SK-N-SH (cell line): Measurements from ENCODE around the gene UST. TPM values are rescaled to one million over a fixed set of nuclear protein-coding genes. Genes with fewer than 3 reads are reported as not detected.

Experiments
- CTCF ChIA-PET: fragments of 300-600, 350-600 bp; formaldehyde crosslinking; extraction: SDS; loops from one replicate; lab custom pipeline; 2021; lab: Yijun Ruan, JAX
- POLR2A ChIA-PET: fragments of 350-600 bp; sonication (Branson Sonifier 250); formaldehyde crosslinking; extraction: SDS; loops from one replicate; lab custom pipeline; 2020; ENCODE audit warnings: antibody characterized with exemption, inconsistent platforms; lab: Yijun Ruan, JAX
- DNase-seq: peaks from one replicate; pipeline ENCODE4 v3.0.0; 2012
- H2AFZ ChIP-seq: fragments of 200-600 bp; sonication (generic); 2 replicates; pipeline ENCODE4 v1.8.1; 2016; ENCODE audit warnings: antibody characterized with exemption, mild to moderate bottlenecking, low read depth
- H3F3A ChIP-seq: fragments of 200-600 bp; sonication (generic); replicated peaks from 2 replicates; pipeline ENCODE3; 2016; ENCODE audit warnings: antibody characterized with exemption, mild to moderate bottlenecking; ENCODE audit not compliant: insufficient read depth
- H3K27ac ChIP-seq, 2 experiments: fragments of 200-500 bp in 1 of 2; fragments of 200-600 bp in 1 of 2; sonication (Bioruptor generic) in 1 of 2; sonication (generic), shearing (Covaris generic) in 1 of 2; 2 replicates each; pipeline versions ENCODE4 v1.5.1 to v1.6.1; 2014 to 2016; ENCODE audit warnings: low read depth in 2 of 2, inconsistent platforms in 1 of 2, low read length in 1 of 2, mild to moderate bottlenecking in 1 of 2, mixed read lengths in 1 of 2
- H3K27me3 ChIP-seq: fragments of 200-600 bp; sonication (generic), shearing (Covaris generic); 2 replicates; pipeline ENCODE4 v1.6.1; 2016; ENCODE audit warnings: mixed run types; ENCODE audit not compliant: insufficient read depth
- H3K36me3 ChIP-seq, 2 experiments: fragments of 200-500 bp in 1 of 2; fragments of 200-600 bp in 1 of 2; sonication (Bioruptor generic) in 1 of 2; sonication (generic) in 1 of 2; replicated peaks in 1 of 2; 2 replicates each; pipeline versions ENCODE3 to v1.5.1; 2014 to 2016; ENCODE audit warnings: low read length in 1 of 2, mild to moderate bottlenecking in 1 of 2; ENCODE audit not compliant: insufficient read depth in 2 of 2, control insufficient read depth in 1 of 2
- H3K4me1 ChIP-seq, 2 experiments: fragments of 200-500 bp in 1 of 2; fragments of 200-600 bp in 1 of 2; sonication (Bioruptor generic) in 1 of 2; sonication (generic), shearing (Covaris generic) in 1 of 2; 2 replicates each; pipeline versions ENCODE4 v1.5.1 to v1.6.1; 2014 to 2016; ENCODE audit warnings: low read depth in 1 of 2, low read length in 1 of 2, mixed run types in 1 of 2; ENCODE audit not compliant: insufficient read depth in 2 of 2, control insufficient read depth in 1 of 2
- H3K4me2 ChIP-seq: fragments of 200-600 bp; sonication (generic), shearing (Covaris generic); 2 replicates; pipeline ENCODE4 v1.6.1; 2017; ENCODE audit warnings: mixed run types
- H3K4me3 ChIP-seq, 2 experiments: fragments of 200-500 bp in 1 of 2; fragments of 200-600 bp in 1 of 2; sonication (Bioruptor generic) in 1 of 2; sonication (generic), shearing (Covaris generic) in 1 of 2; 2 replicates each; pipeline versions ENCODE4 v1.5.1 to v1.8.1; 2014 to 2016; ENCODE audit warnings: low read depth in 2 of 2, inconsistent platforms in 1 of 2, low read length in 1 of 2, mild to moderate bottlenecking in 1 of 2, mixed read lengths in 1 of 2, moderate library complexity in 1 of 2
- H3K79me2 ChIP-seq: fragments of 200-600 bp; sonication (generic); 2 replicates; pipeline ENCODE4 v1.8.1; 2017; ENCODE audit warnings: mild to moderate bottlenecking; ENCODE audit not compliant: insufficient read depth
- H3K9ac ChIP-seq: fragments of 200-600 bp; sonication (generic); 2 replicates; pipeline ENCODE4 v1.6.1; 2017; ENCODE audit warnings: mixed run types
- H3K9me2 ChIP-seq: fragments of 200-600 bp; sonication (generic); 2 replicates; pipeline ENCODE4 v1.6.1; 2017; ENCODE audit warnings: mixed run types
- H3K9me3 ChIP-seq: fragments of 200-600 bp; sonication (generic); 2 replicates; pipeline ENCODE4 v1.6.1; 2017; ENCODE audit warnings: mixed run types, mild to moderate bottlenecking, moderate library complexity
- H4K20me1 ChIP-seq: fragments of 200-600 bp; sonication (generic); 2 replicates; pipeline ENCODE4 v1.6.1; 2017; ENCODE audit warnings: mild to moderate bottlenecking, mixed run types; ENCODE audit not compliant: insufficient read depth
- CHD2 ChIP-seq: fragments of 150-350 bp; IDR thresholded peaks from 2 replicates; pipeline ENCODE4 v1.6.1; 2018; ENCODE audit warnings: low read length; ENCODE audit not compliant: partially characterized antibody
- ELF1 ChIP-seq: IDR thresholded peaks from 2 replicates; pipeline ENCODE4 v1.4.0; 2012
- EP300 ChIP-seq, 2 experiments: IDR thresholded peaks; 2 replicates each; pipeline versions ENCODE4 v1.4.0 to v1.6.1; 2012; ENCODE audit warnings: borderline replicate concordance in 1 of 2, low read depth in 1 of 2, low read length in 1 of 2
- GABPA ChIP-seq: IDR thresholded peaks from 2 replicates; pipeline ENCODE4 v1.4.0; 2012; ENCODE audit warnings: low read depth, mild to moderate bottlenecking
- JUND ChIP-seq: IDR thresholded peaks from 2 replicates; pipeline ENCODE4 v1.4.0; 2012
- MEF2A ChIP-seq: IDR thresholded peaks from 2 replicates; pipeline ENCODE4 v1.4.0; 2012; ENCODE audit warnings: low read depth, borderline replicate concordance
- MXI1 ChIP-seq: IDR thresholded peaks from 2 replicates; pipeline ENCODE4 v1.6.1; 2012; ENCODE audit warnings: mild to moderate bottlenecking, low read depth, low read length, improper control_type of control experiment
- NFIC ChIP-seq: IDR thresholded peaks from 2 replicates; pipeline ENCODE4 v1.4.0; 2012; ENCODE audit warnings: borderline replicate concordance
- POLR2AphosphoS5 ChIP-seq: IDR thresholded peaks from 2 replicates; pipeline ENCODE4 v1.6.1; 2012; ENCODE audit warnings: low read depth, low read length
- RAD21 ChIP-seq: IDR thresholded peaks from 2 replicates; pipeline ENCODE4 v1.6.1; 2012; ENCODE audit warnings: mild to moderate bottlenecking, low read length
- RCOR1 ChIP-seq: fragments of 150-350 bp; IDR thresholded peaks from 2 replicates; pipeline ENCODE4 v1.6.1; 2017; ENCODE audit warnings: antibody characterized with exemption, low read length
- SIN3A ChIP-seq: IDR thresholded peaks from 2 replicates; pipeline ENCODE4 v1.6.1; 2012; ENCODE audit warnings: low read depth, mild to moderate bottlenecking, low read length, moderate library complexity, borderline replicate concordance
- TCF12 ChIP-seq: IDR thresholded peaks from 2 replicates; pipeline ENCODE4 v1.4.0; 2012
- WGBS: methylation state at CpG from one replicate; pipeline ENCODE4 v1.1.6; 2017; ENCODE audit warnings: low lambda C conversion rate; 5-methylcytosine and 5-hydroxymethylcytosine counted together
- polyA plus RNA-seq, 3 experiments: library from polyadenylated mRNA; depleted of rRNA; stranded (reverse); fragments of >200 nt; gene quantifications; 2 replicates each; pipeline ENCODE4 v1.2.3, GENCODE V29; 2012
- TF ChIP-seq, protein P1 (sequence below): fragments of 200-600 bp; sonication (generic); IDR thresholded peaks from 2 replicates; pipeline ENCODE4 v1.6.1; 2017; ENCODE audit warnings: antibody characterized with exemption, mild to moderate bottlenecking, moderate library complexity
- TF ChIP-seq, protein P2 (sequence below): IDR thresholded peaks from 2 replicates; pipeline ENCODE4 v1.4.0; 2012; ENCODE audit warnings: low read depth, borderline replicate concordance
- TF ChIP-seq, protein P3 (sequence below): IDR thresholded peaks from 2 replicates; pipeline ENCODE4 v1.4.0; 2012; ENCODE audit warnings: low read depth, borderline replicate concordance
- TF ChIP-seq, protein P4 (sequence below): fragments of 150-350 bp; IDR thresholded peaks from 2 replicates; pipeline ENCODE4 v1.6.1; 2016; ENCODE audit warnings: mild to moderate bottlenecking, low read depth, low read length
- TF ChIP-seq, protein P5 (sequence below): IDR thresholded peaks from 2 replicates; pipeline ENCODE4 v1.4.0; 2012; ENCODE audit warnings: low read depth
- TF ChIP-seq, protein P6 (sequence below): IDR thresholded peaks from 2 replicates; pipeline ENCODE4; 2012
- TF ChIP-seq, protein P7 (sequence below): fragments of 150-350 bp; IDR thresholded peaks from 2 replicates; pipeline ENCODE4 v1.6.1; 2017; ENCODE audit warnings: antibody characterized with exemption, low read length, low read depth, borderline replicate concordance

The UST gene
- polyA plus RNA-seq, 1 of the 3 experiments (the other 2 are of a cell fraction): 1.7 TPM

DNA sequence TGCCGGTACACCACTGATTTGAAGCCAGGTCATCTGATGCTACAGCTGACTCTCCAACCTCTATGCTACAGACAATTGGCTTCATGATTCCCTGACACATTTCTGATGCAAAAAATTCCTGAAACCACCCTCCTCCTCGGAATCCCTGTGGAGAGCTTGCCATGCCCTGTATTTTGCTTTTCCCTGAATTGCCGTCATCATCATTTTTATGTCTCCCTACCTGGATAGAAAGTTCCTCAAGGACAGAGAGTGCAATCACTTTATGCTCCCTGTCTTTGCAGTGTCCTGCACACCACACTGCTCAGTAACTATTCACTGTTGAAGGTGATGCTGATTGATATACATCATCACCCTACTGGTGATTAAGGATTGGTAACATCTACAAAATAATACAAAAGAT is 239.8 kb downstream of the UST start:
- no peaks in the 10 kb centered on the region for H3K9me2 ChIP-seq
- H4K20me1 ChIP-seq: no peaks in the 10 kb centered on the region
- H3K9me3 ChIP-seq: no peaks in the 10 kb centered on the region
- H3K27me3 ChIP-seq: no peaks in the 10 kb centered on the region
- H3K9ac ChIP-seq: no peak overlapping the region
- ChIA-PET POLR2A (no interaction called here), CTCF (interaction anchor here (1.0 to 2.6 kb wide), 2 partner anchors 13 to 42 kb away, joined by 3 to 7 read pairs; no protein-coding TSS in a partner anchor)
- H3K4me2 ChIP-seq: no peak overlapping the region
- no peak overlapping the region for H3K4me3 ChIP-seq
- H3K27ac ChIP-seq: no peak overlapping the region
- no peaks in the 10 kb centered on the region; a peak in 1 of 4 replicates for H3K4me1 ChIP-seq
- no peaks in the 10 kb centered on the region for H3F3A ChIP-seq
- H2AFZ ChIP-seq: no peak overlapping the region
- H3K79me2 ChIP-seq: no peaks in the 10 kb centered on the region
- WGBS: 83% methylated on average over 3 of the region's 3 CpGs
- H3K36me3 ChIP-seq: no peaks in the 10 kb centered on the region
- TF ChIP-seq JUND (no peak), MXI1 (no peak), RCOR1 (no peak), CHD2 (no peak), SIN3A (no peak), RAD21 (no peak), ELF1 (no peak), POLR2AphosphoS5 (no peak), MEF2A (no peak), TCF12 (no peak), EP300 (IDR thresholded peaks at IDR 0.05; ENCODE audit: borderline replicate concordance in 1 of 2, low read depth in 1 of 2, low read length in 1 of 2) (no peak), NFIC (no peak), GABPA (no peak)
- TF ChIP-seq, protein P1, sequence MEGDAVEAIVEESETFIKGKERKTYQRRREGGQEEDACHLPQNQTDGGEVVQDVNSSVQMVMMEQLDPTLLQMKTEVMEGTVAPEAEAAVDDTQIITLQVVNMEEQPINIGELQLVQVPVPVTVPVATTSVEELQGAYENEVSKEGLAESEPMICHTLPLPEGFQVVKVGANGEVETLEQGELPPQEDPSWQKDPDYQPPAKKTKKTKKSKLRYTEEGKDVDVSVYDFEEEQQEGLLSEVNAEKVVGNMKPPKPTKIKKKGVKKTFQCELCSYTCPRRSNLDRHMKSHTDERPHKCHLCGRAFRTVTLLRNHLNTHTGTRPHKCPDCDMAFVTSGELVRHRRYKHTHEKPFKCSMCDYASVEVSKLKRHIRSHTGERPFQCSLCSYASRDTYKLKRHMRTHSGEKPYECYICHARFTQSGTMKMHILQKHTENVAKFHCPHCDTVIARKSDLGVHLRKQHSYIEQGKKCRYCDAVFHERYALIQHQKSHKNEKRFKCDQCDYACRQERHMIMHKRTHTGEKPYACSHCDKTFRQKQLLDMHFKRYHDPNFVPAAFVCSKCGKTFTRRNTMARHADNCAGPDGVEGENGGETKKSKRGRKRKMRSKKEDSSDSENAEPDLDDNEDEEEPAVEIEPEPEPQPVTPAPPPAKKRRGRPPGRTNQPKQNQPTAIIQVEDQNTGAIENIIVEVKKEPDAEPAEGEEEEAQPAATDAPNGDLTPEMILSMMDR: no peak
- TF ChIP-seq, protein P2, sequence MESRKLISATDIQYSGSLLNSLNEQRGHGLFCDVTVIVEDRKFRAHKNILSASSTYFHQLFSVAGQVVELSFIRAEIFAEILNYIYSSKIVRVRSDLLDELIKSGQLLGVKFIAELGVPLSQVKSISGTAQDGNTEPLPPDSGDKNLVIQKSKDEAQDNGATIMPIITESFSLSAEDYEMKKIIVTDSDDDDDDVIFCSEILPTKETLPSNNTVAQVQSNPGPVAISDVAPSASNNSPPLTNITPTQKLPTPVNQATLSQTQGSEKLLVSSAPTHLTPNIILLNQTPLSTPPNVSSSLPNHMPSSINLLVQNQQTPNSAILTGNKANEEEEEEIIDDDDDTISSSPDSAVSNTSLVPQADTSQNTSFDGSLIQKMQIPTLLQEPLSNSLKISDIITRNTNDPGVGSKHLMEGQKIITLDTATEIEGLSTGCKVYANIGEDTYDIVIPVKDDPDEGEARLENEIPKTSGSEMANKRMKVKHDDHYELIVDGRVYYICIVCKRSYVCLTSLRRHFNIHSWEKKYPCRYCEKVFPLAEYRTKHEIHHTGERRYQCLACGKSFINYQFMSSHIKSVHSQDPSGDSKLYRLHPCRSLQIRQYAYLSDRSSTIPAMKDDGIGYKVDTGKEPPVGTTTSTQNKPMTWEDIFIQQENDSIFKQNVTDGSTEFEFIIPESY: no peak
- TF ChIP-seq, protein P3, sequence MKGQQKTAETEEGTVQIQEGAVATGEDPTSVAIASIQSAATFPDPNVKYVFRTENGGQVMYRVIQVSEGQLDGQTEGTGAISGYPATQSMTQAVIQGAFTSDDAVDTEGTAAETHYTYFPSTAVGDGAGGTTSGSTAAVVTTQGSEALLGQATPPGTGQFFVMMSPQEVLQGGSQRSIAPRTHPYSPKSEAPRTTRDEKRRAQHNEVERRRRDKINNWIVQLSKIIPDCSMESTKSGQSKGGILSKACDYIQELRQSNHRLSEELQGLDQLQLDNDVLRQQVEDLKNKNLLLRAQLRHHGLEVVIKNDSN: no peak
- TF ChIP-seq, protein P4, sequence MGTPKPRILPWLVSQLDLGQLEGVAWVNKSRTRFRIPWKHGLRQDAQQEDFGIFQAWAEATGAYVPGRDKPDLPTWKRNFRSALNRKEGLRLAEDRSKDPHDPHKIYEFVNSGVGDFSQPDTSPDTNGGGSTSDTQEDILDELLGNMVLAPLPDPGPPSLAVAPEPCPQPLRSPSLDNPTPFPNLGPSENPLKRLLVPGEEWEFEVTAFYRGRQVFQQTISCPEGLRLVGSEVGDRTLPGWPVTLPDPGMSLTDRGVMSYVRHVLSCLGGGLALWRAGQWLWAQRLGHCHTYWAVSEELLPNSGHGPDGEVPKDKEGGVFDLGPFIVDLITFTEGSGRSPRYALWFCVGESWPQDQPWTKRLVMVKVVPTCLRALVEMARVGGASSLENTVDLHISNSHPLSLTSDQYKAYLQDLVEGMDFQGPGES: no peak
- TF ChIP-seq, protein P5, sequence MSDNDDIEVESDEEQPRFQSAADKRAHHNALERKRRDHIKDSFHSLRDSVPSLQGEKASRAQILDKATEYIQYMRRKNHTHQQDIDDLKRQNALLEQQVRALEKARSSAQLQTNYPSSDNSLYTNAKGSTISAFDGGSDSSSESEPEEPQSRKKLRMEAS: no peak
- TF ChIP-seq, protein P6, sequence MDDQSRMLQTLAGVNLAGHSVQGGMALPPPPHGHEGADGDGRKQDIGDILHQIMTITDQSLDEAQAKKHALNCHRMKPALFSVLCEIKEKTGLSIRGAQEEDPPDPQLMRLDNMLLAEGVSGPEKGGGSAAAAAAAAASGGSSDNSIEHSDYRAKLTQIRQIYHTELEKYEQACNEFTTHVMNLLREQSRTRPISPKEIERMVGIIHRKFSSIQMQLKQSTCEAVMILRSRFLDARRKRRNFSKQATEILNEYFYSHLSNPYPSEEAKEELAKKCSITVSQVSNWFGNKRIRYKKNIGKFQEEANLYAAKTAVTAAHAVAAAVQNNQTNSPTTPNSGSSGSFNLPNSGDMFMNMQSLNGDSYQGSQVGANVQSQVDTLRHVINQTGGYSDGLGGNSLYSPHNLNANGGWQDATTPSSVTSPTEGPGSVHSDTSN: no peak
- TF ChIP-seq, protein P7, sequence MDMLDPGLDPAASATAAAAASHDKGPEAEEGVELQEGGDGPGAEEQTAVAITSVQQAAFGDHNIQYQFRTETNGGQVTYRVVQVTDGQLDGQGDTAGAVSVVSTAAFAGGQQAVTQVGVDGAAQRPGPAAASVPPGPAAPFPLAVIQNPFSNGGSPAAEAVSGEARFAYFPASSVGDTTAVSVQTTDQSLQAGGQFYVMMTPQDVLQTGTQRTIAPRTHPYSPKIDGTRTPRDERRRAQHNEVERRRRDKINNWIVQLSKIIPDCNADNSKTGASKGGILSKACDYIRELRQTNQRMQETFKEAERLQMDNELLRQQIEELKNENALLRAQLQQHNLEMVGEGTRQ: no peak
- TF ChIP-seq, all 33 proteins: peak for 0
- no peak for DNase-seq
